H1 (cell line): ENCODE results near the gene PGD.

Experiments
- EZH2 ChIP-seq: fragments of 200-600 bp; sonication (generic); IDR thresholded peaks from 2 replicates; pipeline ENCODE4 v1.7.1; 2012; ENCODE audit warnings: low read depth, mild to moderate bottlenecking, moderate library complexity, low read length, inconsistent platforms; ENCODE audit not compliant: severe bottlenecking
- GTF2F1 ChIP-seq: IDR thresholded peaks from 2 replicates; pipeline ENCODE4 v1.6.1; 2012; ENCODE audit warnings: low read depth, low read length, improper control_type of control experiment, borderline replicate concordance

GRCh38 chr1:10432910-10433700 is 34.2 kb downstream of the PGD start:
- TF ChIP-seq EZH2 (no peak), GTF2F1 (no peak)
